HG03196 (cell line): ENCODE measurements around the gene MAN2B1.
A peak's percentile ranks its signal among the peaks of the same experiment; 100 is the strongest.
"Not testable (repeated sequence)": the region's sequence is repeated elsewhere in the genome, so short reads cannot be mapped to it uniquely, and the experiment has no call there.

Experiments used
- ATAC-seq: cut with Tn5 transposase; IDR thresholded peaks from one replicate; pipeline ENCODE4 v1.9.1; 2021; ENCODE audit not compliant: unreplicated experiment

MAN2B1 gene

DNA sequence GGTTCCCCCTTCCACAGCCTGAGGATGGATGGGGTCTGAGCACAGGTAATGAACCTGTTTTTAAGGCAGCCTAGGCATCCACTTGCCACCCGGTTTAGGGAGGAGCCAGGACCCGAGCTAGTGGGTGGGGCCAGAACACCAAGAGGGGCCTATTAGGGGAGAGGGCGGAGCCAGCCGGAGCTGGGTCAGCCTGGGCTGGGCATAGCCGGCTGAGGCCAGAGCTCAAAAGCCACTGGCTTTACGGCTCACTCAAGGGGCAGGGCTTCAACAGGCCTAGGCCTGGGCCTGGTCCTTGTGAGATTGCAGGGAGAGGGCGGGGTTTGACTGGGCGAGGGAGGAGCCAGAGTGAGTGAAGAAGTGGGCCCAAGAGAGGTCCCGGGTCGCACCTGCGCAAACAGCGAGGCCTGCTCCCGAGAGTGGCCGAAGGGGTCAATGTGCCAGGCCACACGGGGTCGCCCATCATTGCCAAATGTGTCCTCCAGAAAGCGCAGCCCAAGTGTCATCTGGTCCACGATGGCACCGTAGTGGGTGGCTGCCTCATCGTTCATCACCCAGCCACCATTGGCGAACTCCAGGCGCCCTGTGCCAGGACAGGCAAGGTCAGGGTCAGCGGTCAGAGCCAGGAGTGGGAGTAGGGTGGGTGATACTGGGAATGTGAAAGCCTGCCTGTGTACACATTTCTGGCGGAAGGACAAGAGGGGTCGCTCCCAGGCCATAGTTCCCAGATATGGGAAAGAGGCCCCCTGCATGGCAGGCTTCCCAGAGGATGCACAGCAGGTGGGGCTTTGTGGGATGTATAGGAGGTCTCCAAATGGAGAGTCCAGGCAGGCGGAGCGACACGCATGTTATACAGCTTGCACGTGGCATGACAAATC is 1.9 kb downstream of the MAN2B1 start:
- no peak for ATAC-seq

DNA sequence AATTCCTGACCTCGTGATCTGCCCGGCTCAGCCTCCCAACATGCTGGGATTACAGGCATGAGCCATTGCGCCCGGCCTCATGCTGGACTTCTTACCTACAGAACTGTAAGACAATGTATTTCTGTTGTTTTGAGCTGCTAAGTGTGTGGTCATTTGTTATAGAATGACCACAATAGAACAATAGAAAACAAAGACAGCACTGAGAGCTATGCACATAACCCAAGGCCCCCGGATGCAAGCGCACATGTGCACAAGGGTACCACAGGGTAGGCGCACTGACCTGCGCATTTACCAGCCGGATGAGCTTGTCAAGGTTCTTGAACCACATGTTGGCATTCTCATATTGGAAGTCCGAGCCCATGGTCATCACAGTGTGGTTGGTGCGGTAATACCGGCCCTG is 5.6 kb downstream of the MAN2B1 start:
- no peak for ATAC-seq

DNA sequence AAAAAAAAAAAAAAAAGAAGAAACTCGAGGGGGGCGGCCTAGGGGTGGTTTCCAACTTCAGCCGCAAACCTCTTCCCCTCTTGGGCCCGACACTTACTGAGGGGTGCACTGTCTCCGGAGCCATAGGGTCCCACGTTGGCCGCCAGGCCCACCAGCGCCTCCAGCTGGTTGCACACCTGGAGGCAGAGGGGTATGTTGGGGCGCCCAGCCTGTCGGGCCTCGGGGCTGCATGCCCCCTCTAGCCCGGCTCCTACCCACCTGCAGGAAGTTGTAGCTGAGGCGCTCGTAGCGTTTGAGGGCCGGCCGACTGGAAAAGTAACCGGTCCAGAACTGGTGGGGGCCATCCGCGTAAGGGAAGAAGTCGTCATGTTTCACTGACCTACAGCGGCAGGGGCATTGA is 8.6 kb downstream of the MAN2B1 start:
- no peak for ATAC-seq

DNA sequence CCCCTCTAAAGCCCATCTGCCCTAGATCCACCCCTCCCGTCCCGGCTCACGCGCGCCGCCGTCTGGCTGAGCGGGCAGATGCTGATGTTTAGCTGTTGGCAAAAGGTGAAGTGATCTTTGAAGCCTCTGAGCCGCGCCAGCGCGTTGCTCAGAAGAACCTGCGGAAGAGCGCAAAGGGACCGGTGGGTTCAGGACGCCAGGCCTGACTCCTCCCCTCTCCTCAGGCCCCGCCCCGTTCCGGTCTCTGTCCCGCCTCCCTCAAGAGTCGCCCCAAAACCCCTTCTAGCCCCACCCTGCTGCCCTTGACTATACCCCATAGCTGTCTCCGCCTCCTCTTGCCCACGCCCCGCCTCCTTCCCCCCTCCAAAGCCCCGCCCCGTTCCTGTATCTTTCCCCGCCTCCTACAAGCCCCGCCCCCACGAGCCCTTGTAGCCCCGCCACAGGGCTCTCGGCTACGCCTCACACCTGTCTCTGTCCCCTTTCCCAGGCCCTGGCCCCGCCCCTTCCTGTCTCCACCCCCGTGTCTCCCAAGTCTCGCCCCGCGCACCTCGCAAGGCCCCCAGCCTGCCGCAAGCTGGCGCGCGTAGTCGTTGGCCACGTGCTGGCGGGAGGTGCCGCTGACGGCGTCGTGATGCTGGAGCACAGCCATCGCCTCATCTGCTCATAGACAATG is 9.5 kb downstream of the MAN2B1 start:
- no peak for ATAC-seq

DNA sequence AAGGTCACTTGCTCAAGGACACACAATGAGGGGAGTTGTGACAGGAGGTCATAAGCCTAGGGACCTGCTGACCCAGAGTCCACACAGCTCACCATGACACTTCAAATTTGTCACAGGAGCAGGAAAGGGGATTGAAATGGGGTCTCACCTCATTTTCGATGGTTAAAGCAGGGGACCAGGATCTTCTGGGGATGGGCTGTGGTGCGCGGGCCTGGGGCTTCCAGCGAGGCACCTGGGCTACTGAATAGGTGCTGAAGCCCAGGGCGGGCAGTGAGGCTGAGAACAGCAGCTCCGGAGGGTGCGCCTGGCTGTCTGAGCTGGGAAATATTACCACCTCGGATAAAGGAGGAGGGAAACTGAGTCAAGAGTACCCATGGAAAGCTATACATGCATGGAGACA is 11.0 kb downstream of the MAN2B1 start:
- ATAC-seq, result no peak

DNA sequence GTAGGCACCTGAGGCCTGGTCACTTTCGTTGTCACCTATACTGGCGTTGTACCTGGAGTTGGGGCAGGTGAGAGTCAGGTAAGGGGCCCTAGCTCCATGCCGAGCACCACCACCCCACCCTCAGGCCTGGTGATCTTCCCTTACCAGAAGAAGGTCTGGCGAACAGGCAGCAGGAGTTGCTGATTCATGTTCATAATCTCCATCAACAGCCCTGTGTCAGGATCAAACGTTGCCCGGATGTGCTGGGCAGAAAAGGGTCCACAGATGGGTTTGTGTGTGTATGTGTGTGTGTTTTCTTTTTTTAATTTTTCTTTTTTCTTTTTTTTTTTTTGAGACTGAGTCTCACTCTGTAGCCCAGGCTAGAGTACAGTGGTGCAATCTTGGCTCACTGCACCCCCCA is 14.3 kb downstream of the MAN2B1 start:
- ATAC-seq, result no peak

DNA sequence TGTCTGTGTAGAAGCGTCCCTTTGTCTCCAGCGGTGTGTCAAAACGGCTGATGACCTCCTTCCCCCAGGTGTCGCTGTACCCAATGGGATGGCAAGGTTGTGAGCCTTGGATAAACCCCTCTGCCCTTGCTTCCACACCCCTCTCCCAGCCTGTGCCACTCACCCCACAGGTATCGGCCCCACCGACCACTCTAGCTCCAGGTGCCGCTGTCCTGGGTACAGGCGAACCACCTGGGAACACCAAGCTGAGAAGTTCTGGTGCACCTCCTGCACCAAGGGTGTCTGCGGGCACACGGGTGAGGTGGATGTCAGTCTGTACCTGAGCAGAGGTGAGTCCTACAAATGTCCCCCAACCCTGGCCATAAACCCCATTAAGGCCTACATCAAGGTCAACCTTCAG is 16.6 kb downstream of the MAN2B1 start:
- no peak for ATAC-seq

DNA sequence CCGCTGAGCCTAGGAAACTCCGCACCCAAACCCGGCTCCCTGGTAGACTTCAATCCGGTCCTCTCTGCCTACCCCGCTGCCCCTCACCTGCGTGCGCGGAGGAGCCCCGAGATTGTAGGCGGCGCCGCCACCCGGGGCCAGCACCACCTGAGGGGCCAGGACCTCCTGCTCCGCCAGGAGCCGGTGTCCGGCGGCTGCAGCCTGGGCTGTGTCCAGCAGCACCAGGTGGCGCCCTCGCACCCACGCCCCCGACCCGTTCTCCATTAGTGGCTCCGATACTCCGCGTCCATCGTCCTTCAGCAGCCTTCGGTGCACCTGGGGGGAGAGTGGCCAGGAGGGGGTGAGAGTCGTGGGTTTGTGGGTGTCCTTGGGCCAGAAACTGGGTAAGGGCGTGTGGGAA is 18.5 kb downstream of the MAN2B1 start:
- ATAC-seq, result no peak

DNA sequence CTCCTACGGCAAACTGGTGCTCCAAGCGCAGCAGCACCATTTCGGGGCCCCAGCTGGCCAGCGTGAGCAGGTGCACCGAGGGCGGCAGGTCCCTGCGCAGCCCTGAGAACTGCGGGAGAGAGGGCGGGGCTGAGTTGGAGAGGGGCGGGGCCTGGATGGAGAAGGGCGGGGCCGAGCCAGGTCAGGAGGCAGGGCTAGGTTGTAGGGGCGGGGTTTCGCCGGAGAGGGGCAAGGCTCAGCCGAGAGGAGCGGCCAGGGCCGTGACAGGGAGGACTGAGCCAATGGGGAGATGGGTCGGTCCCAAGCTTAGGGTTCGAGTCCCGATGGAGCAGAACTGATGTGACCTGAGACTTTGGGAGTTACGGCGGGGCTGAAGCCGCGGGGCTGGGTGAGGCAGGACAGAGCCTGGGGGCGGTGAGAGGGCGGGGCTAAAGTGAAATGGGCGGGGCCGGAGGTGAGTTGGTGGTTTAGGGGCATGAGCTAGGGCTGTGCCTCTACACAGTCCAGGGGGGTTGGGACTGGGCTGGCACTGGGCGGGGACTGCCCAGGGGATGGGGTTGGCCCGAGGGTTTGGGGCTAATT is 19.0 kb downstream of the MAN2B1 start:
- no peak for ATAC-seq

DNA sequence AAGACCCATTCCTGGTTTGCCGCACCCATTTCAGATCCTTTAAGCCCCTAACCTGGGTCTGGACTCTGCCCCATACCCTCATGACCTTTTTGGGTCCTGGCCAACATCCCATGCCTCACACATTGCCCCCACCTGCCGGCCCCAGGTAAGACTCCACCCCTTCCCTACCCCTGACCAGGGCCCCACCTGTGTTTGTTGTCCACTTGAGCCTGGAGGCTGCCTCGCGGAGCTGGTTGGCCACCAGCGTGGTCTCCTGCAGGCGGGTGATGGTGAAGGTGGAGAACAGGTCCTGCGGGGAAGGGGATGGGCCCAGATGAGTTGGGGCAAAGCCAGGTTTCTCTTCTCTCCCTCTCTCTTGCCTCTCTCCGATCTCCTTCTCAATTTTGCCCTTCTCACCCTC is 19.5 kb downstream of the MAN2B1 start:
- no peak for ATAC-seq

DNA sequence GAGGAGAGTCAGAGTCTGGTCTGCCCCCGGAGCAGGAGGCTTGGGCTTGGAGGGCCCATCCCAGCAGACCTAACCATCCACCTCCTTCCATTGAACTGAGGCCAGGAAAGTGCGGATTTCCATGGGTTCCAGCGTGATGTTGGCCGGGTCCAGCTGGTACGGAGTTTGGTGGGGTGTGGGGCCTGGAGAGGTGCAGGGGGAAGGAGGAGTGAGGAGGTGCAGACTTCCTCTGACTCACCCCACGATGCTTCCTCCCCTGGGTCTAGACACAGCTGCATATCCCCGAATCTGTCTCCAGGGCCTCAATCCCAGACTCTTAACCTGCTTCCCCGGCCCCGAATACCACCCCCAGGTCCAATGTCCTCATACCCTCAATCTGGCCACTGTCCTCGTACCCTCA is 20.0 kb downstream of the MAN2B1 start:
- no peak for ATAC-seq

DNA sequence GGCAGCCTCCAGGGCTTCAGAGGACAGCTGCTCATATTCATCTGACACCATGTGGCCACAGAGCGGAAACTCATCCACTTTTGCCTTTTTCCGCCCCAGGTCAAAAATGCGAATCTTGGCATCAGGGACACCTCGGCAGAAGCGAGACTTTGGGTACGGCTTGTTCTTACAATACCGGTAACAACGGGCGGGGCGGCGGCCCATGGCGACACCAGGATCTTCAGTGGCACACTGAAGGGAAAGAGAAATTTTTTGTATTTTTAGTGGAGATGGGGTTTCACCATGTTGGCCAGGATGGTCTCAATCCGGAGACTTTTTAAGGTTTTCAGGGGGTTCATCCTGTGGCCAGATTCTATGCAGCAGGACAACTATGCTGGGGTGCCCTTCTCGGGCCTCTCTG is 22.8 kb downstream of the MAN2B1 start:
- not testable (repeated sequence) for ATAC-seq

DNA sequence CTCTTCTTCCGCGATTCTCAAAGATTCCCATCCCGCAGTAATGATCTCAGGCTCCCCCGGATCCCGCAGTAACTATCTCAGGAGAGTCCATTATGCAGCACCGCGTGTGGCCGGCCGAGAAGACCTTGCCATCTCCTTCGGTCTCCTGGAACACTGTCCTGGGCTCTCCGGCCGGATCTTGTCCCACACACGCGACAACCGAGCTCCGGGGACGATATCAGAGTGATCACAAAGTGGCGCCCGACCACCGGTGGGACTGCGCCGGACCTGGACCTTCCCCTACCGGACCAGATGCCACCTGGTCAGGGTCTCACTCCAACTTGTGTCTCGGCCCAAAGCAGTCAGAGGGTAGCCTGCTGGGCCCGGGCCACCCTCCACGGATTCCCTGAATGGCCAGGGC is 24.0 kb downstream of the MAN2B1 start:
- no peak for ATAC-seq

DNA sequence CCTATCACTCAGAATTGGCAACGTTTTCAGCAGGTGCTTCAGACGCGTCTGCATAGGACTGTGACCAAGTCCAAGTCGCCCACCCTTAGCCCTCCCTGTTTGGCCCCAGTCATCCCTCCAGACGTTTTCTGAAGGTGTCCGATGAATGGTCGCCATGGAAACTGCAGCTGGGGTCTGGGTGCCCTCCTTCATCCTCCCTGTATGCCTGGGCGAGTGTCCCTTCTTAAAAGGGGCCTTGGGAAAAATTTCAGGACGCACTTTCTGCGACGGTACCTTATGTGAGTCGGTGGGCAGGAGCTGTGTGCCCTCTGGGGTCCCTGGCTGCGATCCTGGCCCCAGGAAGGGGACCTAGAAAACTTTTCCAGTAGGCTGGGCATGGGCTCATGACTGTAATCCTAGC is 25.1 kb downstream of the MAN2B1 start:
- no peak for ATAC-seq

DNA sequence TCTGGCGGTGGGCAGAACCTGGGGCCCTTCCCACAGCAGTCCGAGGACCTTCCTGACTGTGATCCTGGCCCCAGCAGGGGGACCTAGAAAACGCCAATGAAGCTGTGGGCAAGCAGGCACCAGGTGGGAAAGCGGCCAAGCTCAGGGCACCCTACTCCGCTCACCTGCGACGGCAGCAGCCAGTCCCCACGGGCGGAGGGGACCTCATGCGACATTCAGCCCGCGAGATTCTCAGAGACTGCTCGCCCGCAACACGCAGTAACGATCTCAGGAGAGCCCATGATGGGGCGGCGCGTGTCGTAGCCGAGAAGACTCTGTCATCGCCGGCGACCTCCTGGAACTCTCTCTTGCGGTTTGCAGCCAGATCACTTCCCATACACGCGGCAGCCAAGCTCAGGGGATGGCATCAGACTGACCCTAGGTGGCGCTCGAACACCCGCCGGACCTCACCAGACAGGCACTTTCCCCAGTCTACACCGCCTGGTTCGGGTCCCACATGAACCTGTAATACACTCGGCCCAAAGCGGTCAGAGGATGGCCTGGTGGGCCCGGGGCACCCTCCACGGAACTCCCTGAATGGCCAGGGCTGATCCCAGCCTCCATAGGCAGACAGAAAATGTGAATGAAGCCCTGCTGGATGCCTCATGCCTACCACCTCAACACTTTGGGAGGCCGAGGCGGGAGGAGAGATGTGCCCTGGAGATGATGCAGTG is 26.5 kb downstream of the MAN2B1 start:
- peak; percentile 67 for ATAC-seq

DNA sequence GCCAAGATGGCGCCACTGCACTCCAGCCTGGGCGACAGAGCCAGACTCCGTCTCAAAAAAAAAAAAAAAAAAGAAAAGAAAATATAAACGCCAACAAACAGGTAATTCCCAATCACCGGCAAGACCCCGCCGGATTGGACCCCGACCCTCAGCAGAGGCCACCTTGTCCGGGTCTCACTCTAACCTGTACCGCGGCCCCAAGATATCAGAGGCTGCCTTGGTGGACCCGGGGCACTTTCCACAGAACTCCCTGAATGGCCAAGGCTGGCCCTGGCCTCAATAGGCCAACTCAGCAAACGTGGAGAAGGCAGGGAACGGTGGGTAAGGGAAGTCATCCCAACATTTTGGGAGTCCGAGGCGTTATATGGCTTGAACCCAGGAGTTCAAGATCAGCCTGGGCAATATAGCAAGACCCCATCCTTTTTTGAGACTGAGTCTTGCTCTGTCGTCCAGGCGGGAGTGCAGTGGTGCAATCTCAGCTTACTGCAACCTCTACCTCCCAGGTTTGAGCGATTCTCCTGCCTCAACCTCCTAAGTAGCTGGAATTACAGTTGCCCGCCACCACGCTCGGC is 27.8 kb downstream of the MAN2B1 start:
- no peak for ATAC-seq

DNA sequence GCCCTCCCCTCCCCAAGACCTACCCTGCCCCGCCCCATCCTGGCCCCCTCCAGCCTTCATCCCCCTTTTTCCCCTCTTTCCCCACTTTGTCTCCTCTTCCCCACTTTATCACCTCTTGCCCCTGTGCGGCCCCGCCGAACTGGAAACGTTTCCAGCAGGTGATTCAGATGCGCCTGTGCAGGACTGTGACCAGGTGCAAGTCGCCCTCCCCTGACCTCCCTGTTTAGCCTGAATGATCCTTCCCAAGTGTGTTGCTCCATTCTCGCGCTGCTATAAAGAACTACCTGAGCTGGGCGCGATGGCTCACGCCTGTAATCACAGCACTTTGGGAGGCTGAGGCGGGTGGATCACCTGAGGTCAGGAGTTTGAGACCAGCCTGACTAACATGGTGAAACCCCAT is 29.9 kb downstream of the MAN2B1 start:
- no peak for ATAC-seq

DNA sequence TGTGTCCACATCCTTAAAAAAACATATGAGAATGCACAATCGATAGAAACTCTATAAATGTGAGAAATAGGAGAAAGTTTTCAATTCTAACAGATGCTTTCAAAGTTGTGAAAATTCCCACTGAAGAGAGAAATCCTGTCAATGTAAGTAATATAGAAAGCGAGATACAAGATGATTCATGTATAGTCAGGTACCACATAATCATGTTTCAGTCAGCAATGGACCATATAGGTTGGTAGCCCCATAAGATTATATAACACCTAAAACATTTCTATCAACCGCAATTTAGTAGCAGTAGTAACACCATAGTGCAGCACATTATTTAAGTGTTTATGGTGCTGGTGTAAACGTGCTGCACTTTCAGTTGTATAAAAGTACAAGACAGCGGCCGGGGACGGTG is 37.3 kb downstream of the MAN2B1 start:
- ATAC-seq, result no peak

DNA sequence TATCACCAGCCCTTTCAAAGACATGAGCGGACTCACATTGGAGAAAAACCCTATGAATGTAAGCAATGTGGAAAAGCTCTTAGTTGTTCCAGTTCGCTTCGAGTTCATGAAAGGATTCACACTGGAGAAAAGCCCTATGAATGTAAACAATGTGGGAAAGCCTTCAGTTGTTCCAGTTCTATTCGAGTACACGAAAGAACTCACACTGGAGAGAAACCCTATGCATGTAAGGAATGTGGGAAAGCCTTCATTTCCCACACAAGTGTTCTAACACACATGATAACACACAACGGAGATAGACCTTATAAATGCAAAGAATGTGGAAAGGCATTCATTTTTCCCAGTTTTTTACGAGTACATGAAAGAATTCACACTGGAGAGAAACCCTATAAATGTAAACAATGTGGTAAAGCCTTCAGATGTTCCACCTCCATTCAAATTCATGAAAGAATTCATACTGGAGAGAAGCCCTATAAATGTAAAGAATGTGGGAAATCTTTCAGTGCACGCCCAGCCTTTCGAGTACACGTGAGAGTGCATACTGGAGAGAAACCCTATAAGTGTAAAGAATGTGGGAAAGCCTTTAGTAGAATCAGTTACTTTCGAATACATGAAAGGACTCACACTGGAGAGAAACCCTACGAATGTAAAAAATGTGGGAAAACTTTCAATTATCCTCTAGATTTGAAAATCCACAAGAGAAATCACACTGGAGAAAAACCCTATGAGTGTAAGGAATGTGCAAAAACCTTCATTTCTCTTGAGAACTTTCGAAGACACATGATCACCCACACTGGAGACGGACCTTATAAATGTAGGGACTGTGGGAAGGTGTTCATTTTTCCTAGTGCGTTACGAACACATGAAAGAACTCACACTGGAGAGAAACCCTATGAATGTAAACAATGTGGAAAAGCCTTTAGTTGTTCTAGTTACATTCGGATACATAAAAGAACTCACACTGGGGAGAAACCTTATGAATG is 38.2 kb downstream of the MAN2B1 start:
- ATAC-seq, result no peak

DNA sequence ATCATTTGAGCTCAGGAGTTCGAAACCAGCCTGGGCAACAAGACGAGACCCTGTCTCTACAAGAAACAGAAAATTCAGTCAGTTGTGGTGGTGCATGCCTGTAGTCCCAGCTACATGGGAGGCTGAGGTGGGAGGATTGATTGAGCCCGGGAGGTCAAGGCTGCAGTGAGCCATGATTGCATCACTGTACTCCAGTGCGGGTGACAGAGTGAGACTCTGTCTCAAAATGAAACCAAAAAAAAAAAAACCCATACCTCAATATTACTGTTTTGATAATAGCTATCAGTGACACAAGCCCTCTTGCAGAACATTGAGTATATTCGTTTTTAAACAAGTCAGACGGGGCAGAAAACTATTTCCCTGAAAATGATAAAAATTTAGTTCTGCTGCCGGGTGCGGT is 39.6 kb downstream of the MAN2B1 start:
- no peak for ATAC-seq
